Left ventricle myocardium superior (tissue), 1 donor: ENCODE data around the gene P4HB. TPM values are rescaled to one million over a fixed set of nuclear protein-coding genes. Genes with fewer than 3 reads are reported as not detected.

Experiments
- ATAC-seq: fragments of 200-7000 bp; cut with Tn5 transposase; one replicate; pipeline ENCODE4 v1.9.1; 2020; ENCODE audit warnings: mild to moderate bottlenecking, moderate library complexity
- DNase-seq: peaks from one replicate; pipeline ENCODE4 v3.0.0-alpha.2; 2020
- intact Hi-C: fragments of 100-400 bp; cut with micrococcal nuclease; formaldehyde crosslinking; loops from one replicate; pipeline ENCODE4 v1.11.0; 2022
- total RNA-seq: library from RNA; stranded (reverse); fragmentation: NEBNext Ultra II Directional; extraction: Animal tissue kit (Norgen Biotek cat#: 25700); gene quantifications from one replicate; pipeline ENCODE4 v1.2.1, GENCODE V29; 2021
- donor health status: DM: no; HTN: yes; CAD: no; lungs with severe emphysema.

P4HB gene
- total RNA-seq, 1 donor from 2014 or later, result 362 TPM

GRCh38 chr17:81805707-81806460, 54.5 kb downstream of the P4HB start:
- ATAC-seq (no peak), DNase-seq (no peak)

GRCh38 chr17:81804559-81805399, 55.6 kb downstream of the P4HB start:
- DNase-seq, result no peak
- peak; percentile 35 for ATAC-seq
- intact Hi-C loops, result no loop called here

More at GRCh38 chr17:81805707-81806460, 54.5 kb downstream of the P4HB start:
- intact Hi-C loops, result no loop called here

- intact Hi-C loops, result no loop called here
- ATAC-seq, result no peak
- DNase-seq, result no peak
Measured at GRCh38 chr17:81803728-81804558, 56.4 kb downstream of the P4HB start, which contains the start of gene GCGR. Gene GCGR, plus strand, starts transcription at chr17:81804150. Its CDS starts 4,869 bp downstream, at chr17:81809019.

GRCh38 chr17:81802856-81803643, 57.3 kb downstream of the P4HB start:
- intact Hi-C loops, result no loop called here
- DNase-seq (no peak), ATAC-seq (no peak)

GRCh38 chr17:81802048-81802758, 58.1 kb downstream of the P4HB start:
- intact Hi-C loops, result no loop called here
- DNase-seq, result no peak

GRCh38 chr17:81801327-81801726, 59.0 kb downstream of the P4HB start:
- DNase-seq (no peak), ATAC-seq (no peak)

More at GRCh38 chr17:81802048-81802758, 58.1 kb downstream of the P4HB start:
- ATAC-seq, result no peak

GRCh38 chr17:81794509-81794908, 65.8 kb downstream of the P4HB start:
- intact Hi-C loops, result no loop called here
- no peak for ATAC-seq
- no peak for DNase-seq

More at GRCh38 chr17:81801327-81801726, 59.0 kb downstream of the P4HB start:
- intact Hi-C loops, result no loop called here

GRCh38 chr17:81794074-81794476, 66.3 kb downstream of the P4HB start:
- DNase-seq (no peak), ATAC-seq (no peak)
- intact Hi-C loops, result no loop called here

Other genes starting within 250 kb of the P4HB start
- gene NPLOC4, start 223.4 kb downstream of the P4HB start, total RNA-seq, result 86.4 TPM
- gene TSPAN10, start 223.3 kb downstream of the P4HB start, total RNA-seq, result not detected
- gene PDE6G, start 204.0 kb downstream of the P4HB start, total RNA-seq, result not detected
- gene OXLD1, start 193.9 kb downstream of the P4HB start, total RNA-seq, result 12.4 TPM
- gene CCDC137, start 193.8 kb downstream of the P4HB start, total RNA-seq, result 6.2 TPM
- gene ARL16, start 176.7 kb downstream of the P4HB start, total RNA-seq, result 12.0 TPM
- gene HGS, start 176.5 kb downstream of the P4HB start, total RNA-seq, result 42.1 TPM
- 184 TPM for gene MRPL12, start 157.2 kb downstream of the P4HB start, total RNA-seq
- gene SLC25A10, start 148.3 kb downstream of the P4HB start, total RNA-seq, result 8.6 TPM
- gene GCGR, start 56.4 kb downstream of the P4HB start, total RNA-seq, result not detected
- 103 TPM for gene MCRIP1, start 27.2 kb downstream of the P4HB start, total RNA-seq
- gene PPP1R27, start 25.5 kb downstream of the P4HB start, total RNA-seq, result 0.67 TPM
- 114 TPM for gene ARHGDIA, start 10.8 kb upstream of the P4HB start, total RNA-seq
- gene ALYREF, start 31.1 kb upstream of the P4HB start, total RNA-seq, result 32.0 TPM
- gene ANAPC11, start 31.2 kb upstream of the P4HB start, total RNA-seq, result 173 TPM
- gene NPB, start 41.7 kb upstream of the P4HB start, total RNA-seq, result 0.69 TPM
- 28.4 TPM for gene PCYT2, start 50.9 kb upstream of the P4HB start, total RNA-seq
- 6.3 TPM for gene SIRT7, start 57.6 kb upstream of the P4HB start, total RNA-seq
- 27.5 TPM for gene MAFG, start 67.2 kb upstream of the P4HB start, total RNA-seq
- 4.0 TPM for gene PYCR1, start 76.8 kb upstream of the P4HB start, total RNA-seq
- gene MYADML2, start 86.7 kb upstream of the P4HB start, total RNA-seq, result 4.0 TPM
- gene NOTUM, start 100.7 kb upstream of the P4HB start, total RNA-seq, result 0.52 TPM
- gene ASPSCR1, start 117.1 kb upstream of the P4HB start, total RNA-seq, result 25.4 TPM
- 27.0 TPM for gene CENPX, start 162.3 kb upstream of the P4HB start, total RNA-seq
- 6.3 TPM for gene LRRC45, start 162.8 kb upstream of the P4HB start, total RNA-seq
- gene RAC3, start 171.1 kb upstream of the P4HB start, total RNA-seq, result 1.8 TPM
- 177 TPM for gene DCXR, start 177.2 kb upstream of the P4HB start, total RNA-seq
- 21.8 TPM for gene RFNG, start 191.3 kb upstream of the P4HB start, total RNA-seq
- 90.6 TPM for gene GPS1, start 191.4 kb upstream of the P4HB start, total RNA-seq
- 67.7 TPM for gene DUS1L, start 205.3 kb upstream of the P4HB start, total RNA-seq
- 17.0 TPM for gene FASN, start 237.7 kb upstream of the P4HB start, total RNA-seq